Keratinocyte (primary cell): Measurements from ENCODE around the gene HSPG2. TPM values are rescaled to one million over a fixed set of nuclear protein-coding genes. Genes with fewer than 3 reads are reported as not detected.

Experiments
- DNase-seq: peaks from one replicate; pipeline ENCODE4 v3.0.0-alpha.2; 2011; ENCODE audit warnings: low read depth, missing footprints, low spot score
- FAIRE-seq: peaks from 2 replicates; lab custom pipeline; 2011; peaks lifted over from hg19 to GRCh38; lab: Jason Lieb, UNC
- H2AFZ ChIP-seq: 2 replicates; pipeline ENCODE4 v1.6.0; 2012; ENCODE audit warnings: low read length, control low read depth, inconsistent platforms; ENCODE audit not compliant: control insufficient read depth
- H3K27ac ChIP-seq: 2 replicates; pipeline ENCODE4 v1.5.1; 2011; ENCODE audit warnings: low read length; ENCODE audit not compliant: control insufficient read depth, insufficient read depth
- H3K27me3 ChIP-seq: 3 replicates; pipeline ENCODE4 v1.6.0; 2011; ENCODE audit warnings: low read length; ENCODE audit not compliant: control insufficient read depth, insufficient read depth; ENCODE audit errors: extremely low read depth
- H3K36me3 ChIP-seq, 2 experiments: 2 replicates in 1 of 2; 3 replicates in 1 of 2; pipeline ENCODE4 v1.5.1; 2011; ENCODE audit warnings: low read length in 2 of 2, mild to moderate bottlenecking in 1 of 2; ENCODE audit not compliant: control insufficient read depth in 2 of 2, insufficient read depth in 2 of 2; ENCODE audit errors: extremely low read depth in 1 of 2
- H3K4me1 ChIP-seq: 3 replicates; pipeline ENCODE4 v1.5.1; 2011; ENCODE audit warnings: low read length; ENCODE audit not compliant: control insufficient read depth, insufficient read depth; ENCODE audit errors: extremely low read depth
- H3K4me2 ChIP-seq: 3 replicates; pipeline ENCODE4 v1.6.0; 2011; ENCODE audit warnings: low read depth, low read length; ENCODE audit not compliant: control insufficient read depth, insufficient read depth; ENCODE audit errors: extremely low read depth
- H3K4me3 ChIP-seq, 3 experiments: fragments of 200-600 bp in 1 of 3; sonication (generic) in 1 of 3; 2 replicates in 2 of 3; 3 replicates in 1 of 3; pipeline ENCODE4 v1.5.1; 2011 to 2016; ENCODE audit warnings: low read length in 3 of 3, mild to moderate bottlenecking in 3 of 3, control low read depth in 2 of 3, inconsistent platforms in 1 of 3, low read depth in 1 of 3, mixed read lengths in 1 of 3, mixed run types in 1 of 3, moderate library complexity in 1 of 3; ENCODE audit not compliant: control insufficient read depth in 2 of 3, insufficient read depth in 2 of 3; ENCODE audit errors: extremely low read depth in 1 of 3
- H3K79me2 ChIP-seq: 2 replicates; pipeline ENCODE4 v1.6.0; 2012; ENCODE audit warnings: low read length; ENCODE audit not compliant: control insufficient read depth, insufficient read depth
- H3K9ac ChIP-seq: 3 replicates; pipeline ENCODE4 v1.6.0; 2011; ENCODE audit warnings: low read length; ENCODE audit not compliant: control insufficient read depth, insufficient read depth; ENCODE audit errors: extremely low read depth
- H3K9me1 ChIP-seq: 3 replicates; pipeline ENCODE4 v1.6.0; 2011; ENCODE audit warnings: low read length; ENCODE audit not compliant: control insufficient read depth, insufficient read depth; ENCODE audit errors: extremely low read depth
- H3K9me3 ChIP-seq: 2 replicates; pipeline ENCODE4 v1.5.1; 2012; ENCODE audit warnings: low read depth, low read length; ENCODE audit not compliant: control insufficient read depth
- H4K20me1 ChIP-seq: 3 replicates; pipeline ENCODE4 v1.6.0; 2011; ENCODE audit warnings: low read length; ENCODE audit not compliant: control insufficient read depth, insufficient read depth; ENCODE audit errors: extremely low read depth
- CTCF ChIP-seq, 3 experiments: IDR thresholded peaks in 1 of 3; conservative IDR thresholded peaks in 1 of 3; optimal IDR thresholded peaks in 1 of 3; 2 replicates in 2 of 3; 3 replicates in 1 of 3; pipeline versions ENCODE3 to v1.5.1; 2011; ENCODE audit warnings: low read length in 3 of 3, mild to moderate bottlenecking in 3 of 3, moderate library complexity in 2 of 3, control low read depth in 1 of 3, inconsistent platforms in 1 of 3; ENCODE audit not compliant: insufficient read depth in 2 of 3; ENCODE audit errors: extremely low read depth in 1 of 3
- EZH2 ChIP-seq: IDR thresholded peaks from one replicate; pipeline ENCODE4 v1.6.1; 2012; ENCODE audit warnings: inconsistent platforms, mild to moderate bottlenecking, low read length, moderate library complexity
- dilution Hi-C: fragments of 300-500 bp; cut with MboI; formaldehyde crosslinking; loops from one replicate; pipeline ENCODE4 v1.7.0; 2020; ENCODE audit warnings: low sequenced_read_pairs; ENCODE audit not compliant: extremely low pct_ligation_motif_present
- polyA plus RNA-seq, 5 experiments: library from polyadenylated mRNA; depleted of rRNA in 3 of 5; stranded (reverse) in 3 of 5; stranded (forward) in 1 of 5; unstranded in 1 of 5; fragments of >200 nt; gene quantifications; 1 replicate in 1 of 5; 2 replicates in 3 of 5; 3 replicates in 1 of 5; pipeline versions ENCODE4 v1.2.1 to v1.2.3, GENCODE V29; 2011 to 2012; ENCODE audit warnings: missing spikeins in 2 of 5, low read depth in 1 of 5, low replicate concordance in 1 of 5

The HSPG2 gene
- polyA plus RNA-seq, 1 donor (not counting 4 experiments of a cell fraction or from before 2014, with no cell fraction given) = 9.0 TPM

DNA sequence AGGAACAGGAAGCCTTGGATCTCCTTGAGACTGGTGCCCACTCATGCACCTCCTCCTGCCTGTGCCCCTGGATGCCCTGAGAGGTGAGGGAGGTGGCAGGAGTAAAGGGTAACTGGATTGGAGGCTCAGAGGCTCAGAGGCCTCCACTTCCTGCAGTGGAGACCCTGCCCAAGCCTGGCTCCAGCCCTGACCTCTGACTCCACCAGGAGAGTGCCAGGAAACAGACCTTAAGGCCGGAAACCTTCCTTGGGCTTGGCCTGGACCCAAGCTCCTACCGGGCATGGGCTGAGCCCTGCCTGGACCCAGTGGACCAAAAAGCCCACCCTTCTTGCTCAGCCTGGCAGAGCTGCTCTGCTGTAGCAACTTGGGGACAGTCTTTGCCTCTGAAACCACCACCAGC, 24.7 kb upstream of the HSPG2 start:
- Histone ChIP-seq H3K4me1 (peaks cover 14% of the 10 kb centered on the region), H3K4me3 (no peak overlapping the region), H3K27ac (no peak overlapping the region), H3K36me3 (no peaks in the 10 kb centered on the region), H3K27me3 (no peaks in the 10 kb centered on the region), H3K4me2 (no peak overlapping the region), H3K79me2 (no peaks in the 10 kb centered on the region), H2AFZ (no peak overlapping the region), H3K9me3 (no peaks in the 10 kb centered on the region), H3K9ac (no peak overlapping the region), H3K9me1 (no peaks in the 10 kb centered on the region), H4K20me1 (no peaks in the 10 kb centered on the region)
- dilution Hi-C loops = no loop called here
- DNase-seq = no peak
- no peak for FAIRE-seq
- TF ChIP-seq EZH2 = no peak
- TF ChIP-seq CTCF (optimal IDR thresholded peaks at IDR 0.05 in 1 of 3, IDR thresholded peaks at IDR 0.05 in 1 of 3, conservative IDR thresholded peaks at IDR 0.05 in 1 of 3; ENCODE audit: extremely low read depth in 1 of 3, insufficient read depth in 2 of 3, low read length in 3 of 3) = no peak

DNA sequence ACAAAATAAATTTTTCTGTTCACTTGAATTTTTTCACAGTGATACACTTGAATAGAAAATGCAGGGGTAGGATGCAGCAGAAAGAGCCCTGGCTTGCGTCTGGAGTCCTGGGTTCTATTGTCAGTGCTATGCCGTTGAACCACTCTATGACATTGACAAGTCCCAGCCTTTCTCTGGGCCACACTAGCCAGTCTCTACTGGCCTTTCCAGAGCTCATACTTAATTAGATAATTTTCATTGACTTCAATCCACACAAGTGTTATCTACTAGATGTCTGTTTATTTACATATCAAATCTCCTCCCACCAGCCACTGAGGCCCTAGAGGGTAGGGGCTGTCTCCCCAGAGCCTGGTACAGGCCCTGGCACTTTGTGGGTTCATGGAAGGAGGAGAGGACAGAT, 24.2 kb upstream of the HSPG2 start:
- DNase-seq (no peak), FAIRE-seq (no peak)
- no peak overlapping the region for H3K27ac ChIP-seq
- no peaks in the 10 kb centered on the region for H3K27me3 ChIP-seq
- peaks cover 19% of the 10 kb centered on the region for H3K4me1 ChIP-seq
- H3K4me3 ChIP-seq = no peak overlapping the region
- H4K20me1 ChIP-seq = no peaks in the 10 kb centered on the region
- no peak overlapping the region for H3K4me2 ChIP-seq
- no peak overlapping the region for H2AFZ ChIP-seq
- TF ChIP-seq EZH2 = no peak
- no peaks in the 10 kb centered on the region for H3K9me3 ChIP-seq
- no peaks in the 10 kb centered on the region for H3K9me1 ChIP-seq
- dilution Hi-C loops = no loop called here
- no peaks in the 10 kb centered on the region for H3K79me2 ChIP-seq
- no peaks in the 10 kb centered on the region for H3K36me3 ChIP-seq
- no peak overlapping the region for H3K9ac ChIP-seq
